Activated CD8-positive, alpha-beta memory T cell treated with anti-CD3 and anti-CD28 coated beads, Interleukin-2, amount 50 U/mL, for 24 hours (primary cell): Measurements from ENCODE around the gene CYP4A22.
"Not testable (repeated sequence)": the region's sequence is repeated elsewhere in the genome, so short reads cannot be mapped to it uniquely, and the experiment has no call there.

Experiments used
- DNase-seq: peaks from one replicate; pipeline ENCODE4 v3.0.0-alpha.2; 2020; ENCODE audit errors: extremely low read depth

CYP4A22 gene

DNA sequence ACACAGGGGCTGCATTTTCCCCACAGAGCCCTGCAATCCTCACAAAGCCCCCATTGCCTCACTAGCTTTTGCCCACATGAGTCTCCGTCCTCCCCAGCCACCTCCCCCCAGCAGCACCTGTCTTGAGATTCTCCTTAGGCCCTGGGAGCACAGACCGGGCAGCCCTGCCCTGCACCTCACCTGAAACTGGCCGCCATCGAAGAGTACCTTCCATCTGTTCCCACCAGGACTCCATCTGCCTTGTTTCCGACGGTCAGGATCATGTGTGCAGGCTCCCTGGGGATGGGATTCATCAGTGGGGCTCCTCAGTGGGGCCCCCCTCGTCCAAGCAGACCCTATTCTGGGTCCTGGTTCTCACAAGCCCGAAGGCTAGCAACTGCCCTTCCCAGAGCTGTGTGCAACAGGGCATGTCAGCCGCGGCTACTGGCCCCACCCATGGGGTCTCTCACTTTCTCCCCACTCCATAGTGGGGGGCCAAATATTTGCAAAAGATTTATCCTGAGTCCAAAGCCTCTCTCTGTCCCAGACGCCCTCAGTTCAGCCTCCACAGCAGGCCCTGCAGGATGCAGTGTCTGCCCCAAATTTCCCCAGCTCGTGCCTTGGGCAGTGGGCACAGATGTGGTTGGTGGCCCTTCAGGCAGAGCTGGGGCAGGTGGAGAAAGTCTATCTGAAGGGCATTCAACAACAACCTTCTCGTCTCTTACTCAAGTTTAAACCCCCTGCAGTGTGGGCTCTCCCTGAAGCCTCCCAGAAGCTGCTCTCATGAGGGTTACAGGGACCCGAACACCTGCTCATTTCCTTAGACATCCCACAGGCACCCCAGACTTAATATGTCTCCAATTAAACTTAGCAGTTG, 47.8 kb downstream of the CYP4A22 start:
- no peak for DNase-seq

DNA sequence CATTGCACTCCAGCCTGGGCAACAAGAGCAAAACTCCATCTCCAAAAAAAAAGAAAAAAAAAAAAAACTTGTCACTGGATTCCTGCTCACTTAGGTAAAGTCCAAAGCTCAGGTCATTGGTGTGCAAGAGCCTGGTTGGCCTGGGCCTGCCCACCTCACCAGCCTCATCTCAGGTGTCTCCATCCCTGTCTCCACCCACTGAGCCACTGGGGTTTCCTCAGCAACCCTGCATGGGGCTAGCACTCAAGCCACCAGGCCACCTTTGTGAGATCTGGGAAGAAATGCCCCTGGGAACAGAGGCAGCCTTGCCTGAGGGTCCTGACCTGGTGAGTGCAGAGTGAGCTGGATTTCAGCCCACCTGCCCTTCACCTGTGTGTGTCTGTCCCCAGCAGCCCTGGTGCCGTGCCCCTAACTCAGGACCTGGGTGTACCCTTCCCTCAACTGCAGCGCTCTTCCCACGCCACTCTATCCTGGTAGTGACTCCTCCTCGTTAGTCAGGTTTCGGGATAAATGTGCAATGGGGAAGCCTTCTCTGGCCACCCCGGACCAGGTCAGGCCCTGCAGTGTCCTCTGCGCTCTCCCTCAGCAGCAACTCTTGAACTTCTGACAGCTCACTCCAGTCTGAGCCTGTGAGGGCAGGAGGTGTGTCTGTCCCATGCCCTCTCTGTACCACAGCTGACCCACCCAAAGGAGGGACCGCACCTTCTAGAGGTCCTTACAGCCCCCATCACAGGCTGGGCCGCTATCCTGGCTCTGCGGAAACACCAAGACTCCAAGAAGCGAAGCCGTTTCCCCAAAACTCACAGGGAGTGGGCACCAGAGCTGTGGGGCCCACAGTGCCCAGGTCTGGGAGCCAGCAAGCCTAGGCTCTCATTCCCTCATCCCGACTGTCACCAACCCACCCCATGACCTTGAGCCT, 49.3 kb downstream of the CYP4A22 start:
- DNase-seq, result no peak

DNA sequence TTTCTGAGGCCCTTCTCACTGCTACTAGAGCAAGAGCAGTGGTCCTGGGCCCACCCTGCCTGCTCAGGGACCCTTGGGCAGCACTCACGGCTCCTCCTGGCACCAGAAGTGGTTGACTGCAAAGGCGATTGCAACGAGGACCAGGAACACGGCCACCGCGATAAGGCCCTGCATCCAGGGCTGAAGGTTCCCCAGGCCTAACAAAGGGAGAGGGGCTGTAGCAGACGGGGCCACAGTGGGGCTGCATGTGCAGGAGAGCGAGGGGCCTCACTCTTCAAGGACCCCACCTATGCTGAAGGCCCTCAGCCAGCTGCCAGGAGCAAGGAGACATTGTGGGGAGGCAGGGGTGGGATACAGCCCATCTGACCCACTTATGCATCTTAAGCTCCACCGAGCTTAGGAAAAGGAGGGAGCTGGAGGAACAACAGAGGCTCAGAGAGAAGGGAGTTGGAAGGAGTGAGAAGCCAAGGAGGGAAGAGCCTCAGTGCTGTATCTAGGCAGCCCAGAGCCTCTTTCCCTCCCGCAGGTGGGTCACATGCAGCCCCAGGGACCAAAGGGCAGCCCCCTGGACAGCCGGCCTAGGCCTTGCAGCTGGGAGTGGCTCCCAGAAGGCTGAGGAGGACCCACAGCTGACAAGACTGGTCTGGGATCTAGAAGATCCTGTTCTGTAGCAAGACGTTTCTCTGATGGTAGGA, 50.1 kb downstream of the CYP4A22 start:
- no peak for DNase-seq

DNA sequence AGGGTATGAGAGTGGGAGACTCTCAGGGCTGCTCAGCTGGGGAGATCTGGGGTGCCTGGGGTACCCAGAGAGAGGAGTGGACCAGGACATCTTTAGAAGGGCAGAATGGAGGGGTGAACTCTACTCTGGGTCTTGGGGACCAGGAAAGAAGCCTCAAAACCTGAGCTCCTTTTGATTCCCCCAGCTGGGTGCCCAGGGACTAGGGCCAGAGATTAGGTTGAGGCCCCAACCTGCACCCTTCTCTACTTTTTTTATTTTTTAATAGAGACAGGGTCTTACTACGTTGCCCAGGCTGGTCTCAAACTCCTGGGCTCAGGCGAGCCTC, 50.6 kb downstream of the CYP4A22 start:
- no peak for DNase-seq

DNA sequence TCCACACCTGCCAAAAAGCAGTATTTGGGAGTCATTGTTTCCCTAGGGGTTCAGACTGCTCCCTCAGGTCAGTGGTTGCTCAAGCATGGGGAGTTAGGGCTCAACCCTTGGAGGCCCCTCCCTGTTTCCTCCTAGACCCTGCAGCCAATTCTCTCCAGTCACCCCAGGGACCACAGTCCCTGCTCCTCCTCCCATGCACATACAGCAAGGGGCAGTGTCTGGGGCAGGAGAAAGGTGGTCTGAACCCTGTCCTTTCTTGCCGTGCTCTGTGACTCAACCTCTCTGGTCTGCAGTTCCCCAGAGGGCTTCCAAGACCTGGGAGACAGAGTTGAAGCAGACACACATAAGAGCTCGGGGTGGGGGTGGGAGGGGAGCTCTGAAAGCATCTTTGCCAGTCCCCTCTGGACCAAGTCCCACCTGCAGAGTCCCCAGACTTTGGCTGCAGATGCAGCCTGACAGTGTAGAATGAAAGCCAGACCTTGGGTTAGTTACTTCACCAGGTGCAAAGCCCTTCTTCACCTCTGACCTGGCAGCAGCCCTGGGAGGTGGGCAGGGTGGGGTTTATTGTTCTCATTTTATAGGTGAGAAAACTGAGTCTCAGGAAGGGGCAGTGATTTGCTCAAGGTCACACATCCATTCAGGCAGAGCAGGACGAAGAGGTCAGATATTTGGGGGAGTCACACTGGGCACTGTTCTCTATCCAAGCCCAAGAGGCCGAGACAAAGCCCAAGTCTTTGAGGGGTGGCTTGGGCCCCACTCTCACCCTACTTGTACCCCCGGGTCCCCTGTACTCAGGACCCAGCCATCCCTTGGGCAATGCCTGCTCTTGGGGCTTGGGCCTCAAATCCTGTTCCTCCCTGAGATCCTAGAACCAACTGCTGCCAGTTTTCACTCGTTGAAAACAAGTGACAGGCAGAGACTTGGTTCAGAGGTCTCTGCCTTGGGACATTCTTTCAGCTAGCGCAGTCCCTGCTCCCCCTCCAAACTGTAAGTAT, 51.8 kb downstream of the CYP4A22 start:
- no peak for DNase-seq

DNA sequence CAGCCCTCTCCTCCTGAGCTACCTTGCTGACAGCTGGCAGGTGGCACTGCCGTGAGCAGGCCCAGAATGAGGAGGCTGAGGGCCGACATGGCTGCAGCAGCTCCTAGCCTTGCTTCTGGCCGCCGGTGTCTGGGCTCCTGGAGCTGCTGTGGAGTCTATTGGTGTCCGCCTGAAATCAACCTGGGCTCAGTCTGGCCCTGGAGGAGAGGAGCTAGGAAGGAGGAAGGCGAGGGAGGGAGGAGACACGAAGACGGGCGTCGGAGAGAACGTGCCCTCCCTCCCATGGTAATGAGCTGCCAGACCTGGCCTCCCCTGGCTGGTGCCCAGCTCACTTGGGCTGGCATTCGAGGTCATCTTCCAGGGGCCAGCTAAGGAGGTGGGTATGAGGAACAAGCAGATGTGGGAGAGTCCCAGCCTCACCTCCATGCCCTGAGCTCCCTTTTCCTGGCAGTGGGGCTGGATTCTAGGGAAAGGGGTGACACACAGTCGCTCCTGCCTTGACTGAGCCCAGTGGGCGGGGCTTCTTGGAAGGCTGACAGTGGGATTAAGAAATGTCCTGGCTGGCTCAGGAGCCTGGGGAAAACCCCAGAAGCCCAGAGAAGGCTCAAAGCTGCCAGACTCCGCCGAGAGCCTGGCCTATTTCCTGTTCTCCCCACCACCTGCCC, 52.7 kb downstream of the CYP4A22 start, which contains the start of gene PDZK1IP1:
Gene PDZK1IP1, minus strand, starts transcription at position 193 of the 665 bp plus-strand sequence. Its CDS starts 104 bp downstream, at position 89.
- DNase-seq, result no peak

DNA sequence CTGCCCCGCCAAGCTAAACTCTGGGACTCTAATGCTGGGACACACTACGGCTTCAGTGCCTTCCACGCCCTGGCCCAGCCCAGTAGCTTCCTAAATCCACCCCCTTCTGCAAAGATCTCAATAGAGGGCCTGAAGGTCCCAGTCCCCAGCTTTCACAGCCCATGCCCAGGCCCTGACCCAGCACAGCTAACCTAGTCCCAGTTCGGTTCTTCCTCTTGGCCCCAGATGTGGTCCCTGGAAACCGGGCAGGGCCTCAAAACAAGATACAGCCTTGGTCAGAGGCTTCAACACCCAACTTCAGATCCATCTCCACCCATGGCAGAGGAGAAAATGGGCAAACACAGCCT, 53.2 kb downstream of the CYP4A22 start:
- no peak for DNase-seq

DNA sequence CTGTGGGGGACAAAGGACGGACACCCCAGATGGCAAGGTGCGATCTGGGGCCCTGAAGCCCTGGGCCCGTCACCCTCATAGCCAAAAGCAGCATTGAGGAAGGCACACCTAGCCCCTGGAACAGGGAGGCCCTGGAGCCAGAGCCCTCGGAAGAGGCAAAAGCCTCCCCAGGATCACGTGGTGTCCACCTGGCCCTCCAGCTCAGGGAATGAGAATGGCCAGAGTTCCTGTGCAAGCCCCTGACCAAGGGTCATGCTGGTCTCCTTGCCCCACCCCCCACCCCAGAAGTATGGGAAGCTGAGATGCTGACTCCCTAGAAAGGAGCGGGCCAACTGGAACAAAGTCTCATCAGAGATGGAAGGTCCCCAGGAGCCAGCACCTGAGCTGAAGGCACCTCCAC, 53.6 kb downstream of the CYP4A22 start:
- DNase-seq, result no peak

DNA sequence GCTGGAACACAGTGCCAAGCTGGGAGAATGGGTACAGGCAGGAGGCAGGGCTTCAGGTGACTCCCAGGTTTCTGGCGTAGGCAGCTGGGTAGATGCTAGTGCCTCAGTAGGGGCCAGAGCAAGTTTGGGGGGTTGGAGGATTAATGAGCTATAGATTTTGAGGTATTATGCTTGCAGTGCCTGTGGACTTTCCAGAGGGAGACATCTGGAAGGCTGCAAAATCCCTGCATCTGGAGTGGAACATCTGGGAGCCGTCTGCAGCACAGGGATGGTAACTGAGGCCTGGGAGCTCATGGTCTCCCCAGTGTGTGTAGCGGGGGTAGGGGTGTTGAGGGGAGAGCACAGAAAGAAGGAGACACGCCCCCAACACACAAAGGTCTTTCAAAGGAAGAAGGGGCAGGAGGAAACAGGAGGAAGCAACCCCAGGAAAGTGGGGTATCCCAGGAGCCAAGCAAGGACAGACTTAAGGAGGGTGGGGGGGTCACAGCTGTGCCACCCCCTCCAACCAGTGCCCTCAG, 54.8 kb downstream of the CYP4A22 start:
- no peak for DNase-seq

DNA sequence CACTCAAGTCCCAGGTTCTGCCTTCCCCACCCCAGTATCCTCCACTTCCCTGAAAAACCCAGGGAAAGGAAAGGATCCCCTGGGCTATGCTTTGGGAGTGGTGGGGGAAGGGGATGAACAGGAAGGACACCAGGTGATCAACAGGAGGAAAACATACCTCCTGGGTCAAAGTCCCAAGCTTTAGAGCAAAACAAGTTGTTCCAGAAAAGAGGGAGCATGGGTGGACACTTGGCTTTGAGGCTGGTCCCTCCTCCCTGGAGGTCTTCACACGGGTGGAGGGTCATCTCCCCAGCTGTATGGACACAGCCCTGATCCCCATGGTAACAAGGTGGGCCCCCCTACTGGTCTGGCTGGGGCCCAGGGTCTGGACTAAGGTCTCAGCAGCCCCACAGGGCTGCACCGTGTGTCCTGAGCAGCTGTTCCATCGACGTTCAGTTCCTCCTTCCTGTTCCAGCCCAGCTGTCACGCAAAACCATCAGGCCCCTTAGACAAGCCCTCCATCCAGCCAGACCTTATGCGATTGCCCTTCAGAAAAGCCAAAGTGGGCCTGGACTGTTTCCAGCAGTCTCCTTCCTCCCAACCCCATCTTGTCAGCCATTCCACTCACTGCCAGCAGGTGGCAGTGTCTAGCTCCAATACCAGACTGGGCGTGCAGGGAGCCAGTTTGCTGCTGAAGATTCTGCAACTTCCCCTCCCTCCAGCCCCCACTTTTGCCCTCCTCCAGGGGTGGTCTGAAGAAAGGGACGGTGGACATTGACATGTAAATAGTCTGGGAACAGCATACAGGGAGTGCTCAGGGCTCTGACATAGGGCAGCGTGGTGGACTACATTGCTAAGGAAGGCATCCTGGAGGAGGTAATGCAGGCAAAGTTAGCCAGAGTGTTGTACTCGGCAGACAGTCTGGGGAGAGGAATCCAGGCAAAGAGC, 55.5 kb downstream of the CYP4A22 start:
- peak; percentile 39 for DNase-seq

DNA sequence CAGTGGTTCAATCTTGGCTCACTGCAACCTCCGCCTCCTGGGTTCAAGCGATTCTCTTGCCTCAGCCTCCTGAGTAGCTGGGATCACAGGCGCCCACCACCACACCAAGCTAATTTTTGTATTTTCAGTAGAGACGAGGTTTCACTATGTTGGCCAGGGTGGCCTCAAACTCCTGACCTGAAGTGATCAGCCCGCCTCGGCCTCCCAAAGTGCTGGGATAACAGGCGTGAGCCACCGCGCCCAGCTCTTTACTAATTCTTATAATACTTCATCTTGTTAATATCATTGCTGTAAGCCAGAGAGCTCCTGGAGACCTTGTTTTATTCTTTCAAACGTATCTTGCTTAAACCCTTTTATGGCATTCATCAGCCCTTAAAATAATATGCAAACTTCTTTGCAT, 56.3 kb downstream of the CYP4A22 start:
- DNase-seq, result not testable (repeated sequence)

DNA sequence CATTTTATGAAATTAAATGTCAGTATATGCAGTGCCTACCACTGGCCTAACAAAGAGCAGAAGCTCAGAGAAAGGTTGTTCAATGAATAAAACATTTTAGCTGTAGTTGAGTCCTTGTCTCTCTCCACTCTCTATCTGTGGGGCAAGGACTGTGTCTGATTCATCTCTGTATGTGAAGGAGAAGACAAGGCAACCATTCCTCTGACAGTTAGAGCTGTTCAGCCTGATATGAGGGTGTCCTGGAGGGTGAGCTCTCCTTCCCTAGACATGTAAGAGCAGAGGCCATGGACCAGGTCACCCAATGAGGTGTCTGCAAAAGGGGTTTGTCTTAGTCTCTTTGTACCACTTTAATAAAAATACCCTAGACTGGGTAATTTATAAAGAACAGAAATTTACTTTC, 57.1 kb downstream of the CYP4A22 start:
- no peak for DNase-seq

DNA sequence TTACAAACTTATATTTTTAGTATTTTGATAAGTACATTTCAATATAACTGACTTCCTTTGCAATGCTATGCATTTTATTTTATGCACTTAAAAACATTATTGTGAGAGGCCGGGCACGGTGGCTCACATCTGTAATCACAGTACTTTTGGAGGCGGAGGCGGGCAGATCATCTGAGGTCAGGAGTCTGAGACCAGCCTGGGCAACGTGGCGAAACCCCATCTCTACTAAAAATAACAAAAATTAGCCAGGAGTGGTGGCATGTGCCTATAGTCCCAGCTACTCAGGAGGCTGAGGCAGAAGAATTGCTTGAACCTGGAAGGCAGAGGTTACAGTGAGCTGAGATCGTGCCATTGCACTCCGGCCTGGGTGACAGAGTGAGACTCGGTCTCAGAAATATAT, 58.7 kb downstream of the CYP4A22 start:
- DNase-seq, result not testable (repeated sequence)

DNA sequence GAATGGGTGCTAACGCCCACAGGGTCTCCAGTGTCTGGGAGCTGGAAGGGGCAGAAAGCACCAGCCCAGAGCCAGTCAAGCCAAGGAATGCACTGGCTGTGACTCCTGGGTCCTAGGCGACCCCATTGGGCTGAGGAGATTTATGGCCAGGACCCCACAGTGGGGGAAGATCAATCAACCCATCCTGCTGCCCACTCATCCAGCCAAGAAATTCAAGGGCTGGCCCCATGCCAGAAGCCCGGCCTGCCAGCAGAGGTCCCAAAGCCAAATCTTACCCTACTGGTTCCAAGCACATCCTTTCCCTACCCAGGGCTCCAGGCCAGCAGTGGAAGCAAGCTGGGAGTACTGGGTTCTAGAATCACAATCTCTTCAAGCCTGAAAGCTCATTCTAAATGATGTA, 59.4 kb downstream of the CYP4A22 start:
- no peak for DNase-seq

DNA sequence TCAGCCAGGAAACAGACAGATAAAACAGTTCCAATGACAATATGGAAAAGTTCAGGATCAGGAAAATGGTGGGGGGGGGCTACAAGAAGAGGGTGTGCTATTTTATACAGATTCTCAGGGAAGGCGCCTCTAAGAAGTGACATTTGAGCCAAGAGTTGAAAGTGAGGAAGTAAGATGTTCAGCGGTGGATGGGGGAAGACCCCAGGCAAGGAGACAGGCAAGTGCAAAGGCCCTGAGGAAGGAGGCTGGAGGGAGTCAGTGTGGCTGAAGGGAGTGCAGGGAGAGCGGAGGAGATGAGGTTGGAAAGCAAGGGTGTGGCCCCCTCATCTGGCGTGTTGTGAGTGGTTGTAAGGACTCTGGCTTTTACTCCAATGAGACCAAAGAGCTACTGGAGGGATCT, 61.0 kb downstream of the CYP4A22 start:
- DNase-seq, result no peak
